KG1 (cell line): ENCODE measurements around the gene RAD51B.
"Not testable (repeated sequence)": the region's sequence is repeated elsewhere in the genome, so short reads cannot be mapped to it uniquely, and the experiment has no call there.

Experiments
- DNase-seq: peaks from one replicate; lab custom pipeline; 2025; lab: John Stamatoyannopoulos, UW

Gene RAD51B

DNA sequence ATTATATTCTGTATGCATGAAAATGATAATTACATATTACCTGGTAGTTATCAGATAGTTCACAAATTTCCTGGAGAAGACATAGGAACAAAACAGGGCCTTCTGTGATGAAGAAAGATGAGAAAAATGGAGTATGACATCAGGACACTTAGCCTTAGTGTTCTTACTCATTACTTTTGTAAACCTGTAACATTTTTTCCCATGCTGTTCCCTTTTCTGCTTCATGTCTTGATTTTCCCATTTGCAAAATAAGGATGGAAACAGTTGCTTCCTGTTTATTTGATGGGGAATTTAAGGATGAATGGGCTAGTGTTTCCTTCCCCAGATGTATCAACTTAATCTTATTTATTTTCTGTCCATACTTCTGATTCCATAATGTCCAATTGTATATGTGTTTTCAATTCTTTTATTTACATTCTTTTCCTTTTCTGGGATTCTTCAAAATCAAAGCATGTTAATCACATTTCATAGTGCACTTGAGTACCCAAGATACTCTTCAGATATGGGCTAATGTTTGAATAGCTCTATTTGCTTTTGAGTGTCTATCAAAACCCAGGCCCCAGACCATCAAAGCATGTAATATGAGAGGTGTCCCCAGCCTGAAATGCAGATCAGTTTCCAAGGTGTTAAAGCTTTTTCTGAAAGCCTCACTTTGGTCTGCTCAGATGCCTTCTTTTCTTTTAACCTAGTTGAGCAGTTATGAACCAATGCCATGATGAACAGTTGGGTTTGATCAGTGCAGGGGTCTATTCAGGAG lies 260.5 kb downstream of the RAD51B start:
- no peak for DNase-seq

DNA sequence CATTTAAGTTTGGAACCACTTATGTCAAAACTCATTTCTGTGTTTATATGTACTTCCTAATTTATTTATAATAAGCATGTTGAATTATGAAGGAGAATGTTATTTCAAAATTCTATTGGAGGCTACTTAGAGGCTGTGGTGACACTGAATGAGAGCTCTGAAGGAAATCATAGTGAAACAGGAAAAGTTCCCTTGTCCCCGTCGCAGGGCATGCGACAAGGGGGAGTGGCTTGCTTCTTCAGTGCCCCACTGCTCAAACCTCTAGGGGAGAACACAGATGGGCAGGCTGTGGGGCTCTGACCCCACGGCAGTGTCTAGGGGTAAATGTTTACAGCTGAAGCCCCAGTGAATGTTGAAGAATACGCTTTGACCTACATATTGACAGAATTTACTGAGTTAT lies 261.9 kb downstream of the RAD51B start:
- no peak for DNase-seq

DNA sequence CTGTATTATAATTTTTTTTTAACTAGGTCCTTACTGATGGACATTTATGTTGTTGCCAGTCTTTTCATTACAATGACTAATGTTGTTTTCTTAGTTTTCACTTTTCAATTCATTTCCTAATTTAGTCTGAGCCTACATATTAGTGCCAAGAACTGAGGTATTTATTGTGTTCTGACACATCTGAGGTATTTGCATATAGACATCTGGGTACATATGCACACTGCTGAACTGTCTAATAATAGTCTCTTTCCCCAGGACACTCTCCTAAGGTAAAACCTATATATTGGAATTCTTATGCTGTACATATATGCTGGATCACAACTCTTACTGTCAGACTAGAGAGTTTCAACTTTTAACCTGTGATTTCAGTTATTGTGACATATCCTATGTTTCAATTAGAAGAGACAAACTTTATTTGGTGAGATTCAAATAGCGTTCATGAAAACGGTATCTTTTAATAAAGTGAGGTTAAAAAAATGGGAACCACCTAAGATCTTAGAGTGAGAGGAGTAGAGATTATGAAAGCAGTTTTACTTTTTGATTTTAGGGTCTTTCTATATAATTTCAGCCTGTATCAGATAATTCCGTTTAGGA lies 263.2 kb downstream of the RAD51B start:
- no peak for DNase-seq

DNA sequence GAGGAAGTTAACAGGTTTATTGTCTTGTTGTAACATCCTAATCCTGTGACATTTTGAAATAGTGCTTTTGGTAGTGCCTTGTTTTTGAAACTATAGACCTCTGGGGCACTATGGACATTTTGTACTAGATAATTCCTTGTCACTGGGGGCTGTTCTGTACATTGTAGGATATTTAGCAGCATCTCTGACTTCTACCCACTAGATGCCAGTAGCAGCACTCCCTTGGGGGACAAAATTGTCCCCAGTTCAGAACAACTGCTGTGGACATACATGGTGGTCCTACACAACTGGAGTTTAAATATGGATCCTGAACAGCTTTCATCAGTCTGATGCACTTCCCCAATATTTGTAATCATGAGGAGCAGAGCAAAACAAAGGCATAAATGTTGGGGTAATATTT lies 264.7 kb downstream of the RAD51B start:
- no peak for DNase-seq

DNA sequence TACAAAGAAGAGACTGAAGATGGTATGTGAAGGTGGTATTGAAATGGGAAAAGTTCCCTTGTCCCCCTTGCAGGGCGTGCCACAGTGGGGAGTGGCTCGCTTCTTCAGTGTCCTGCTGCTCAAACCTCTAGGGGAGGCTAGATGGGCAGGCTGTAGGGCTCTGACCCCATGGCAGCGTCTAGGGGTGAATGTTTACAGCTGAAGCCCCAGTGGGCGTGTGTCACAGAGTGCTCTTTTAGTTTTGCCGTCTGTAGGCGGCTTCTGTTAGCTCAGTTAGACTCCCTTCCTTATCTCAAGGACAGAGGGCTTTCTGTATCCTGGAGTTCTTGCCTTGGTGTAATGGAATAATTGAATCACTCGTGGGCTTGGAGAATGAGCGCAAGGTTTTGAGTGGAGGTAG lies 266.2 kb downstream of the RAD51B start:
- DNase-seq: no peak

DNA sequence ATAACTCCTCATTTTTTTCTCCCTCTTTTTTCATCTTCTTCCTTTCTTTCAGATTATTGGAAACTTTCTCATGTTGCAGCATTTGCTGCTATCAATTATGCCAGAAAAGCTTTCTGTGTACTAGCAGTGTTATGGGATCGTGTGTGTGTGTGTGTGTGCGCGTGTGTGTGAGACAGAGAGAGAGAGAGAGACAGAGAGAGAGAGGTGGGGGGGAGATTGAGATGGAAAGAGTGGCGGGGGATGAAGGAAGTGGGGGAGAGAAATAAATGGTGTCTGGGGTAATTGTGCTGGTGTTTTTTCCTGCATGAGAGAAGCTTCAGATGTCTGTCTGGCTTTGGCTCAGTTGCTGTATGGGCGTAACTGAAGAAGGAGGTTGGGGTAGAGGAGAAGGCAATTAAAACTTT lies 268.9 kb downstream of the RAD51B start:
- DNase-seq: no peak

DNA sequence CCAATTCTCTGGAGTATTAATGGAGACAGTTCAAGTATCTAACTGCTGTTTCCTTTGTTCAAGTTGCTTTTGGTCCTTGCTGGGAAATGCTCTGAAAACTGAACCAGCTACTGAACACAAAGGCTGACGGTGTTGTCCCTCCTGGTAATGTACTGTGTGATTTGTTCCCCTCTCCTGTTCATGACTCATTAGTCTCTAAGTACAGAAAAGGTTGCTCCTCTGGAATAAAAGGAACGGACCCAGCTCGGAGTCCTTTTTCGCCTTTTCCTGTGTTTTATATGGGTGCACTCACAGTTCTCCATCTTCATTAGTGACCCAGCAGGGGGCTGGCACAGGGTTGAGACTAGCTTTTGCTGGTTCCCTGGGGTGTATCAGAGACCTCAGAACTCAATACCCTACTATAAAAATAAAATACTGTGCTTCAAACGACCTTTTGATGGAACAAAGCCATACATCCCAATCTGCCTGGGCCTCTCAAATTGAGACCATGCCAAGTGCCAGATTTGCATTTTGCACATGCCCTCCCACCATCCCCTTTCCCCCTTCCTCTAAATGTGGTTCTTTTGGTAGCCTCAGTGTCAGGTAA lies 269.7 kb downstream of the RAD51B start:
- DNase-seq: no peak

DNA sequence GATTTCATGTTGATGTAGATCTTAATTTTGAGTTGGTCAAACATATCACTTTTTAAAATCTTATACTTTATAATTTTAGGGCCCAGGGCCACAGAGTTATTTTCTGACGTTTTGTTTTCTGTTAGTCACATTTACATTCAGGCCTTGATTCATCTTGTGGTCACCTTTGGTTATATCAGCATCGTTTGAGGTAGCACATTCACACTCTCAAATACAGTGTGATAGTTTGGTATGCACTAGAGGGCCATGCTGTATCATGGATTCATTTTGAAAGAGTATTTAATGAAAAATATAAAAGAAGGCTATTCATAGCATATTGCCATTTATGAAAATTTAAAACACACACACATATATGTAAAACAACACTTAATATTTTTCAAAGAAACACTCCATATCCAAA lies 274.6 kb downstream of the RAD51B start:
- DNase-seq: no peak

DNA sequence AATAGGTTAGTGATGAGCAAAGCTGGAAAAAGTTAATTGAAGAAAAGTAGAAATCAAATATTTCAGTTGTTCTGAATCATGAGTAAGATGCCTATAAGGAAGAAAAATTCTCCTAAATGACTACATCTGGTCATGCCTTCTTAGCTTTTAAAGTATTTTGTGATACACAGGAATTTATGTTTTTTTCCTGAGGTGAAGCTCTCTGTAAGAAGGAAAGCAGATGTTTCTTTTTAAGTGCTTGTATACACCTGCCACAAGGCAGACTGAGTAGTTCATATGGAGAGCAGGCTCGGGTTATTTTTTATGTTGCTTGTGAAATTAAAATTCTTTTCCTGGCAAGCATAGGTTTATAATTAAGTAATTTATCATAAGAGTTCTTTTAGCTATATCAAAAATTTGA lies 275.2 kb downstream of the RAD51B start:
- no peak for DNase-seq

DNA sequence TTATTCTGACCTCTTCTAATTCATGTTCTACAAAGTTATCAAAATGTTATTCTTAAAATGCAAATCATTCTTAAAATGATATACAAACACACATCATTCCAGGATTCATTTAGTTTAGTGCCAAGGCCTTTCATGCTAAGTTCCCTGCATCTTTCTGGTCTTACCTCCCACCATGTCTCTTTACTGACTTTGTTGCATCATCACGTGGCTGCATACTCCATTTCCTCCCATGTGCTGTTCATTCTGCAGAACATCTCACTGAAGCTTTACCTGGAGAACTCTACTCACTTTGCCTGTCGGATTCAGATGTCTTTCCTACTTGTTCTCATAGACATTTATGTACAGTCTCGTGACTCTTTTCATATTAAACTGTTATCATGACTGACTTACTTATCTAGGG lies 278.1 kb downstream of the RAD51B start:
- no peak for DNase-seq

DNA sequence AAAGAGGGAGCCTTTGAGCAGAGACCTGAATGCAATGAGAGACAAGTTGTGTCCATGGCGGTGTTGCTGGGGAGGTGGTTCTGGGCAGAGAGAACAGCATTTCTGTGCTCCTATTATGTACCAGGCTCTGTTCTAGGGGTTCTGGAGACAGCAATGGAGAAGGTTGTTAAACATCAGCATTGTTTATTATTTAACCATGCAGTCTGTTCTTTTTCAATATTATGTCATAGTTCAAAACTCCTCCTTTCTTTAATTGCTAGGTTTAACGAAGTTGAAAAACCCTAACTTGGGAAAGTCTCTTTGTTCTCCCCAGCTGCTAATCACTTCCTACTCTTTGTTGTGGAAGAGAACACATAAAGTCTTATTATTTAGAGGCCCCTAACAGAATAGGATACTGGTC lies 279.3 kb downstream of the RAD51B start:
- no peak for DNase-seq

DNA sequence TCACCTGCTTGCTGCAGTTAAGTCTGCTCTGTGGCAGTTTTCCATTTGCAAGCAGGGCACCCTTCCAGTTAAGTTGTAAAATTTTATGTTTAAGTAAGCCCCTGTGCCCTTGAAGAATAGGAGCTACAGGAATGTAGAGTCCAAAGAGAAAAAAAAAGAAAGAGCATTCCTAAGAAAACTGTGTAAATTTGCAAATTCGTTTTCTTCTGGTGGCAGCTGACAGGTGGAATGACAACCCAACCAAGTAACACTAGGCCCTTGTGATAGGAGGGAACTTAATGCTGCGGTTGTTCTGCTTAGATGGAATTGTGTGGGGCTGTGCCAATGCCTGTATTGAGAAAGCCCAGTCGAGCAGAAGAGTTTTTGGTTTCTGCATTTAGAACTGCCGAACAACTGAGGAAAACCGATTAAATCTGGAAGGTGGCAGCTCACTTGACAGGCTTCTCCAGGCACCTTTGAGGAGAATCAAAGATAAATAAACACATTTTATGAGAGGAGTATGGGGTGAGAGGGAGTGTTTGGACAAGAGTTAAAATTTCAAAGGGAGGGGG lies 280.0 kb downstream of the RAD51B start:
- DNase-seq: no peak

DNA sequence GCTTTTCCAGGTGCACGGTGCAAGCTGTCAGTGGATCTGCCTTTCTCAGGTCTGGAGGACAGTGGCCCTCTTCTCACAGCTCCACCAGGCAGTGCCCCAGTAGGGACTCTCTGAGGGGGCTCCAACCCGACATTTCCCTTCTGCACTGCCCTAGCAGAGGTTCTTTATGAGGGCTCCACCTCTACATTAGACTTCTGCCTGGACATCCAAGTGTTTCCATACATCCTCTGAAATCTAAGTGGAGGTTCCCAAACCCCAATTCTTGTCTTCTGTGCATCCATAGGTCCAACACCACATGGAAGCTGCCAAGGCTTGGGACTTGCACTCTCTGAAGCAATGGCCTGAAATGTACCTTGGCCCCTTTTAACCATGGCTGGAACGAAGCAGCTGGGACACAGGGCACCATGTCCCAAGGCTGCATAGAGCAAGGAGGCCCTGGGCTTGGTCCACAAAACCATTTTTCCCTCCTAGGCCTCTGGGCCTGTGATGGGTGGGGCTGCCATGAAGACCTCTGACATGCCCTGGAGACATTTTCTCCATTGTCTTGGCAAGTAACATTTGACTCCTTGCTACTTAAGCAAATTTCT lies 282.2 kb downstream of the RAD51B start:
- DNase-seq: not testable (repeated sequence)

DNA sequence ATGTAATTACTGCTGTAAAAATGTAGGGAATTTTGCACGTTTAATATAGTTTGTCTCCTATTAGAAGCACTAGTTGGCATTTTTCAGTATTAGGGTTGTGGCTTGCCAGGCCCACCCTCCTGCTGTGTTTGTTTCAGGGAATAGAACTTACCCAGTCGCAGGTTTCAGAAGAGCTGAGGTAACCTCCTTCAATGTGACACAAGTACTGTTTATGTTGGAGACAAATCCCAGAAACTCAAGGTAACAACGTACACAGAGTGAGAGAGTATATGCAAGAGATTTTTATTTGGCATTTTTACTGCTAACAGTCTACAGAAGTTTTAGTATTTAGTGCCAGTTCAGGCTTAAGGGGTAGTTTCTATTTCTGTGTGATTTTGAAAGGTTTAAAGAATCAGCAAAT lies 284.3 kb downstream of the RAD51B start:
- no peak for DNase-seq

DNA sequence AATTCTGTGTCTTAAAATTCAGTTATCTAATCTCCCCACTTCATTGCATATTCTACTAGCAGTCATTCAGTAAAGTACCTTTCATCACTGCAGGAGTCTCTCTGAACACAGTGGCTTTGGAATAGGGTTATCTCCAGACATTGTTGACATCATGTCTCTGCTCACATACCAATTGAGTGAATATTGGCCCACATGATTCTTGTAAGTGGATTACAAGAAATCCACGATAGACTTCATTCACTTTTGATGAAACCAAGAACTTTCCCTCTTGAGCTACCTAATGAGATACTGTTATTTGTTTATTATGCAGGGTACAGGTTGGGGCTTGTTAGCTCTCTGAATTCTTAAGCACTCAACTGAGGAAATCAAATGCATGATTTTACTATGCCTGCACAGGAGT lies 284.9 kb downstream of the RAD51B start:
- no peak for DNase-seq

DNA sequence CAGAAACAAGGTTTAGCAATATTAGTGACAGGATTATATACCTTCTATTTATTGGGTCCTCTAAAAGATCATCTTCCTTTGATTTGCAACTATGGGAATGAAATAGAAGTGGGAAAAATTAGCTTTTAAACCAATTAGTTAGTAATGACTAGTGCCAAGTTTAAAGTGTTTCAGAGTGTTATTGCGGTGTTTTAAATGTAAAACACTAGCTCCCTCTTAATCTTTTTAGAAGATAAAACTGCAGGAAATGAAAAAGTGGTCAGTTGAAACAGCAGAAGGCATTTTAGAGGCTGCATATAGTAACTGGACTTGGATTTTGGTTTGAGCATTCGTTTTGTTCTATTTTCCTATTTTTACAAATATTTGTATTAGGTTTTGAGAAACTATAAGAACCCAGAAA lies 286.2 kb downstream of the RAD51B start:
- no peak for DNase-seq

DNA sequence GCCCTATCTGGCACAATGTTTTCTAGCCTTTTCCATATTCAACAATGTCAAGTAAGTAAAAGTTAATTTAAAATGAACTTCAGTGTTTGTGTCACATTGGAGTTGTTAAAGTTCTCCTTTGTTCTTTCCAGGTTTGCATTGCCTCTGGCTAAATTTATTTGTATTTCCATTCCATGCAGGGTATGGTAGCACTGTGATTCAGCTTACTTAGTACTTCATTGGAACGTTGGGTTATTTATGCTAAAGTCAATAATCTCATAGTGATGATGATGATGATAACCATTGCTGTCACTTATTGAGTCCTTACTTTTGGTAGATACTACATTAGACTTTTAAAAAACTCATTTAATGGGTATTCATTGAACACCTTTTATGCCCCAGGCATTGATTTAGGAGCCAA lies 286.9 kb downstream of the RAD51B start:
- no peak for DNase-seq

DNA sequence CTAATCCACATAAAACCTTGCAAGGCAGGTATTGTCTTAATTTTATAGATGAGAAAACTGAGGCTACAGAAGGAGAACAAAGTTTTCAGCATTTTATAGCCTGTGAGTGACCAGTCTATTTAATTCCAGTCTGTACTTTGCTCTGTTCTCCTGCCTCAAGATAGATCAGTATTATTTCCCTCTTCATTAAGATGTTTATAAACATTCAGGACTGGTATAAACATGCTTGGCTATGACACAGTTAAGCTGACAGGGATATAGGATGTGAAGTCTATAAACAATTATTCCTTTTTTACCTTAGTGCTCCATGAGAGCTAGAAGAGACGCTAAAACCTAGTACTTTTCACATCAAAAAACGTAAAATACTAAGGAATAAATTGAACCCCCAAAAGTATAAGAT lies 287.3 kb downstream of the RAD51B start:
- DNase-seq: no peak

DNA sequence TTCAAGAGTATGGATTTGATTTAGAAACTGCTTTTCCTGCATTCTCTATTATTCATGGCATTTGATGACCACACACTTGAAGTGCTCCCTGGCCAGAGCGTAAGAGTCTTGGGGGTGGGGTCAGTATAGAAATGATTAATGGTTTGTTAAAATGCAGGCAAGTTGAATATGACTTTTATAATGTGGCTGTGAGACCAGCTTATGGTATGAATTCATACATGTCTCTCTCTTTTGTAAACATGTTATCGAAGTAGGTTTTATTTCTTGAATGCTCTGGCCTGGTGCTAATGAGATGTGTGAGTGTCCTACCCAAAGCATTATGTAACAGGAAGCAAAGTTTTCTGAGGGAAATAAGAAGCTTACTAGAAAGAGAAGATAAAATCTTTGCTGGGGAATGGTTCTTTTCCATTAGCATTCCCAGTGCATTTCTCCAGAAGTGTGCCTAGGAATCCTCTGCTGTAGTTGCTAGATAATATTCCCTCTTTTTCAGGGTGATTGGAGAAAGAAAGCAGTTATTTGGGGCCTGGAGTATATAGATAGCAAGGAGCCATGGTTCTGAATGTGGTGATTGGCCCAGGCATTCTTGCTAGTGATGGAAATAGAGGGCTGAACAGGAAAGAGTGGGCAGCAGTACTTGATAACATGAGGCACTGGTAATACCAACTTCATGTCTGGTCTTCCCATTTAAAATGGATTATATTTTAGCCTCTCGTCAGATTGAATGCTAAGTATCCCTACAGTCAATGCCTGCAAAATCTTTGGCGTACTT lies 289.7 kb downstream of the RAD51B start:
- no peak for DNase-seq

DNA sequence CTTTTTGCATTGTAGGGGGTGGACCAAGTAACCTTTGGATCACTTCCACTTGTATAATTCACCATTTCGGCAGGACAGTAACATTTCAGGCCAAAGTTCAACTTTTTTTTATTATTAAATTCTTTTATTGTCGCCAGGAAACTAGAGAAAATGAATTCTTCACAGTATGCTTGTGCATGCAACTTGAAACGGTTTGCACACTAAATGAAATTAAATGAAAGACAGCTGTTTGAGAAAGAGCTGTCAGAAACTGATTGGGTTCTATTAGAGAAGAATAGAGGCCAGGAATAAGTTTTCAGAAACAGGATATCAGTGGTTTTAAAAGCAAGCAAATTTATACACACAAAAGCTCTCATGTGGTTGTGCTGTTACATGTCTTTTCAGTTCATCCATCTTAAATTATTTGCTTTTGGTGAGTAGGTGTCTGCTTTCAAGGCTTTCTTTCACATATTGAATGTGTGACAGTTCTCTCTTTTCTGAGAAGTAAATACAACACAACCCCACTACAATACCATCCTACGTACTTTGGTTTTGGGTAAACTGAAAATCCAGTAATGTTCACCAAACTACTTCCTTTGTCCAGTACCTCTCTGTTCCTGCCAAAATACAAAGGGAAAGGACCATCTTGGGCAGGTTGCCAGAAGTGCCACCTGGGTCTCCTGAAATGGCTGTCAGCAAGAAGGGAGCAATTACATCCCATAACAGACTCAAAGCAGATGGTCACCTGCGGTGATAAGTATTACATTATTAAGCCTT lies 291.7 kb downstream of the RAD51B start:
- DNase-seq: no peak

DNA sequence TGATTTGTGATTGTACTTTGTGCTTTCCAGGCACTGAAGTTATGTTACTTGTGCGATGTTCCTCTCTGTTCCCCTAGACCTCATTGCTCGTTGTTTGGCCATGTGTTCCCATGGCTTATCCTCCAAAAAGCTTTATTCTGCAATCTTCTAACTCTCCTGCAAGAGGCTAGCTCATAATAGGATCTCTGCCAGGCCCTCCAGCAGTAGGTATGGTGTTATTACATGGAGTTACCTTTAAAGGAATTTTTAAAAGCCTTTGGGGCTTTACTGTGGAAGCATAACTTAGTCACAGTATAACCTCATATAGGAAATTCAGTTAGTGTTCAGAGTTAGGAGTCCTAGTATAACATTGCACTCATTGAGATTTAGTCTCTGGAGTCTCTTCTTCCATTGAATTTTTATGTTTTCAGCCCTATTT lies 292.3 kb downstream of the RAD51B start:
- DNase-seq: no peak
